Suprapubic skin (tissue), 4 donors: Measurements from ENCODE around the gene CADPS2. TPM values are rescaled to one million over a fixed set of nuclear protein-coding genes. Genes with fewer than 3 reads are reported as not detected.

Experiments
- DNase-seq, 2 donors: peaks; one replicate each; pipeline ENCODE4 v3.0.0-alpha.2; 2019; ENCODE audit warnings: low spot score in 2 of 2
- H3K27ac ChIP-seq: fragments of 200-600 bp; sonication (generic); one replicate; pipeline ENCODE4 v1.5.1; 2019
- H3K27me3 ChIP-seq: fragments of 200-600 bp; sonication (generic); one replicate; pipeline ENCODE4 v1.5.1; 2019
- H3K36me3 ChIP-seq: fragments of 200-600 bp; sonication (generic); one replicate; pipeline ENCODE4 v1.5.1; 2019
- H3K4me1 ChIP-seq: fragments of 200-600 bp; sonication (generic); one replicate; pipeline ENCODE4 v1.5.1; 2019
- H3K4me3 ChIP-seq: fragments of 200-600 bp; sonication (generic); one replicate; pipeline ENCODE4 v1.5.1; 2019; ENCODE audit warnings: mild to moderate bottlenecking
- H3K9me3 ChIP-seq: fragments of 200-600 bp; sonication (generic); one replicate; pipeline ENCODE4 v1.5.1; 2019
- CTCF ChIP-seq, 2 donors: fragments of 200-600 bp in 1 of 2; fragments of 450-650 bp in 1 of 2; sonication (generic) in 1 of 2; IDR thresholded peaks; one replicate each; pipeline ENCODE4 v1.5.1; 2016 to 2019; ENCODE audit warnings: antibody characterized with exemption in 2 of 2, mild to moderate bottlenecking in 1 of 2, moderate library complexity in 1 of 2
- EP300 ChIP-seq: sonication (generic); formaldehyde crosslinking; IDR thresholded peaks from one replicate; pipeline ENCODE4 v1.6.1; 2017; ENCODE audit warnings: antibody characterized with exemption
- POLR2A ChIP-seq, 2 donors: fragments of 450-650 bp; IDR thresholded peaks; one replicate each; pipeline ENCODE4 v1.6.1; 2017; ENCODE audit warnings: antibody characterized with exemption in 2 of 2, mild to moderate bottlenecking in 2 of 2, moderate library complexity in 2 of 2
- POLR2AphosphoS5 ChIP-seq, 3 donors: sonication (generic); formaldehyde crosslinking; IDR thresholded peaks; one replicate each; pipeline ENCODE4 v1.6.1; 2017; ENCODE audit warnings: antibody characterized with exemption in 3 of 3
- WGBS: methylation state at CpG from one replicate; pipeline ENCODE4 v1.1.5; 2018; 5-methylcytosine and 5-hydroxymethylcytosine counted together
- total RNA-seq, 4 donors: library from RNA; depleted of rRNA; stranded (reverse); fragments of >200 nt; gene quantifications; one replicate each; pipeline ENCODE4 v1.1.0, GENCODE V29; 2016

Gene CADPS2
- total RNA-seq, 4 donors from 2014 or later: 3.9 to 9.8 (median 8.1) TPM

- TF ChIP-seq POLR2A (IDR thresholded peaks at IDR 0.05) (no peak), POLR2AphosphoS5 (IDR thresholded peaks at IDR 0.05) (no peak), CTCF (IDR thresholded peaks at IDR 0.05) (no peak), EP300 (no peak)
- H3K27me3 ChIP-seq: no peaks in the 10 kb centered on the region
Measured at GRCh38 chr7:122578350-122578749, 307.9 kb downstream of the CADPS2 start.

GRCh38 chr7:122577449-122578003 lies 308.7 kb downstream of the CADPS2 start:
- no peak for TF ChIP-seq CTCF (IDR thresholded peaks at IDR 0.05)
- no peak for TF ChIP-seq EP300
- TF ChIP-seq POLR2AphosphoS5 (IDR thresholded peaks at IDR 0.05): no peak
- no peak for TF ChIP-seq POLR2A (IDR thresholded peaks at IDR 0.05)
- H3K27ac ChIP-seq: no peak overlapping the region
- no peaks in the 10 kb centered on the region for H3K9me3 ChIP-seq
- no peak for DNase-seq
- no peaks in the 10 kb centered on the region for H3K36me3 ChIP-seq
- H3K4me1 ChIP-seq: no peaks in the 10 kb centered on the region
- no peaks in the 10 kb centered on the region for H3K27me3 ChIP-seq
- 78% methylated on average over 4 of the region's 4 CpGs for WGBS
- no peak overlapping the region for H3K4me3 ChIP-seq

More at GRCh38 chr7:122578350-122578749, 307.9 kb downstream of the CADPS2 start:
- 93% methylated on average over 2 of the region's 2 CpGs for WGBS
- no peaks in the 10 kb centered on the region for H3K36me3 ChIP-seq
- H3K9me3 ChIP-seq: no peaks in the 10 kb centered on the region
- H3K4me1 ChIP-seq: no peaks in the 10 kb centered on the region
- no peak overlapping the region for H3K27ac ChIP-seq
- H3K4me3 ChIP-seq: no peak overlapping the region
- no peak for DNase-seq

GRCh38 chr7:122572706-122573105 lies 313.6 kb downstream of the CADPS2 start:
- Histone ChIP-seq H3K9me3 (no peaks in the 10 kb centered on the region), H3K27me3 (no peaks in the 10 kb centered on the region), H3K4me1 (no peaks in the 10 kb centered on the region), H3K4me3 (no peak overlapping the region), H3K27ac (no peak overlapping the region), H3K36me3 (no peaks in the 10 kb centered on the region)
- no peak for TF ChIP-seq POLR2AphosphoS5 (IDR thresholded peaks at IDR 0.05)
- no peak for TF ChIP-seq POLR2A (IDR thresholded peaks at IDR 0.05)
- TF ChIP-seq EP300: no peak
- TF ChIP-seq CTCF (IDR thresholded peaks at IDR 0.05): no peak
- no peak for DNase-seq
- WGBS: 87% methylated on average over 4 of the region's 4 CpGs

GRCh38 chr7:122561326-122561725 lies 324.9 kb downstream of the CADPS2 start:
- TF ChIP-seq POLR2A (IDR thresholded peaks at IDR 0.05): no peak
- no peak for TF ChIP-seq EP300
- TF ChIP-seq CTCF (IDR thresholded peaks at IDR 0.05): no peak
- TF ChIP-seq POLR2AphosphoS5 (IDR thresholded peaks at IDR 0.05): no peak
- no peaks in the 10 kb centered on the region for H3K27me3 ChIP-seq
- no peaks in the 10 kb centered on the region for H3K36me3 ChIP-seq
- H3K4me3 ChIP-seq: no peak overlapping the region
- no peaks in the 10 kb centered on the region for H3K9me3 ChIP-seq
- 92% methylated on average over 2 of the region's 2 CpGs for WGBS
- no peak for DNase-seq
- no peak overlapping the region for H3K27ac ChIP-seq
- no peaks in the 10 kb centered on the region for H3K4me1 ChIP-seq

GRCh38 chr7:122556873-122557542 lies 329.3 kb downstream of the CADPS2 start:
- H3K36me3 ChIP-seq: no peaks in the 10 kb centered on the region
- TF ChIP-seq POLR2AphosphoS5 (IDR thresholded peaks at IDR 0.05) (no peak), CTCF (IDR thresholded peaks at IDR 0.05) (no peak), POLR2A (IDR thresholded peaks at IDR 0.05) (no peak)
- H3K27ac ChIP-seq: no peak overlapping the region
- no peak overlapping the region for H3K4me3 ChIP-seq
- no peaks in the 10 kb centered on the region for H3K27me3 ChIP-seq
- no peaks in the 10 kb centered on the region for H3K4me1 ChIP-seq
- DNase-seq: no peak
- 71% methylated on average over 7 of the region's 7 CpGs for WGBS
- H3K9me3 ChIP-seq: no peaks in the 10 kb centered on the region
